HepG2 (cell line): Measurements from ENCODE around the gene CCNB2. TPM values are rescaled to one million over a fixed set of nuclear protein-coding genes. Genes with fewer than 3 reads are reported as not detected.

Source experiments
- ATAC-seq: fragments of 200-7000 bp; cut with Tn5 transposase; 3 replicates; pipeline ENCODE4 v1.9.1; 2020; ENCODE audit warnings: mild to moderate bottlenecking, moderate library complexity
- BruUV-seq: library from RNA; stranded (reverse); fragments of 400-500 nt; replicated peaks from 2 replicates; lab custom pipeline; 2021; lab: Mats Ljungman, UMichigan
- CTCF ChIA-PET: fragments of 300-600 bp; formaldehyde crosslinking; extraction: SDS; loops from one replicate; lab custom pipeline; 2021; ENCODE audit warnings: low total read pairs, inconsistent platforms, low intra/inter-chr PET ratio; lab: Yijun Ruan, JAX
- POLR2A ChIA-PET: fragments of 350-600 bp; sonication (Branson Sonifier 250); formaldehyde crosslinking; loops from one replicate; lab custom pipeline; 2020; ENCODE audit warnings: antibody characterized with exemption, inconsistent platforms; lab: Yijun Ruan, JAX
- DNase-seq: peaks from one replicate; pipeline ENCODE4 v3.0.0-alpha.2; 2015; ENCODE audit warnings: low spot score
- FAIRE-seq: peaks from 3 replicates; lab custom pipeline; 2011; peaks lifted over from hg19 to GRCh38; lab: Jason Lieb, UNC
- H2AFZ ChIP-seq: one replicate; pipeline ENCODE4 v1.6.1; 2011; ENCODE audit warnings: low read length, inconsistent platforms
- H3K27ac ChIP-seq: fragments of 300-600 bp; 3 replicates; pipeline ENCODE4 v1.8.0; 2011; ENCODE audit warnings: mixed run types, mild to moderate bottlenecking, mixed read lengths, low read length, inconsistent platforms; ENCODE audit not compliant: insufficient read depth; ENCODE audit errors: extremely low read length
- H3K27me3 ChIP-seq, 2 experiments: fragments of 200-600 bp in 1 of 2; 2 replicates in 1 of 2; 3 replicates in 1 of 2; pipeline versions ENCODE4 v1.6.0 to v1.8.0; 2011; ENCODE audit warnings: low read length in 2 of 2, mild to moderate bottlenecking in 2 of 2, moderate library complexity in 2 of 2, inconsistent platforms in 1 of 2; ENCODE audit not compliant: insufficient read depth in 2 of 2, control insufficient read depth in 1 of 2
- H3K36me3 ChIP-seq, 2 experiments: fragments of 200-600 bp in 1 of 2; replicated peaks in 1 of 2; 2 replicates in 1 of 2; 3 replicates in 1 of 2; pipeline versions ENCODE4 v1.5.1 to v1.8.0; 2011; ENCODE audit warnings: low read length in 2 of 2, inconsistent platforms in 1 of 2; ENCODE audit not compliant: insufficient read depth in 2 of 2, control insufficient read depth in 1 of 2
- H3K4me1 ChIP-seq: 2 replicates; pipeline ENCODE4 v1.5.1; 2012; ENCODE audit warnings: low read length, inconsistent platforms; ENCODE audit not compliant: insufficient read depth
- H3K4me2 ChIP-seq: 2 replicates; pipeline ENCODE4 v1.6.0; 2011; ENCODE audit warnings: low read depth, low read length, inconsistent platforms
- H3K4me3 ChIP-seq, 3 experiments: fragments of 200-600 bp in 1 of 3; sonication (generic), shearing (Covaris generic) in 1 of 3; replicated peaks in 1 of 3; 2 replicates each; pipeline ENCODE4 v1.5.1; 2011 to 2016; ENCODE audit warnings: low read length in 3 of 3, inconsistent platforms in 2 of 3, low read depth in 2 of 3, mild to moderate bottlenecking in 2 of 3, control low read depth in 1 of 3, mixed read lengths in 1 of 3; ENCODE audit not compliant: insufficient read depth in 1 of 3
- H3K79me2 ChIP-seq: one replicate; pipeline ENCODE4 v1.6.1; 2011; ENCODE audit warnings: low read length, inconsistent platforms; ENCODE audit not compliant: insufficient read depth
- H3K9ac ChIP-seq: 2 replicates; pipeline ENCODE4 v1.6.0; 2011; ENCODE audit warnings: mild to moderate bottlenecking, low read depth, low read length, inconsistent platforms; ENCODE audit not compliant: insufficient read depth
- H3K9me3 ChIP-seq: 2 replicates; pipeline ENCODE4 v1.5.1; 2012; ENCODE audit warnings: mild to moderate bottlenecking, low read length
- H4K20me1 ChIP-seq: 2 replicates; pipeline ENCODE4 v1.6.0; 2011; ENCODE audit warnings: inconsistent platforms, mild to moderate bottlenecking, low read length, moderate library complexity; ENCODE audit not compliant: insufficient read depth
- AGO1 ChIP-seq: fragments of 200-400 bp; formaldehyde crosslinking; IDR thresholded peaks from 2 replicates; pipeline ENCODE4 v1.6.1; 2017; ENCODE audit warnings: mild to moderate bottlenecking, low read depth, low read length, moderate library complexity; ENCODE audit not compliant: poor library complexity, severe bottlenecking
- CTCF ChIP-seq: sonication (generic); formaldehyde crosslinking; IDR thresholded peaks from 2 replicates; pipeline ENCODE4 v1.5.0; 2020; ENCODE audit warnings: mild to moderate bottlenecking, missing genetic modification reagents, moderate library complexity
- DDIT3 ChIP-seq: sonication (generic); formaldehyde crosslinking; IDR thresholded peaks from 2 replicates; pipeline ENCODE4 v1.4.0; 2020; ENCODE audit warnings: mild to moderate bottlenecking, missing genetic modification reagents
- E2F1 ChIP-seq: sonication (generic); formaldehyde crosslinking; IDR thresholded peaks from 2 replicates; pipeline ENCODE4 v1.5.0; 2020; ENCODE audit warnings: missing genetic modification reagents
- ETV5 ChIP-seq: IDR thresholded peaks from 2 replicates; pipeline ENCODE4 v1.6.1; 2018; ENCODE audit warnings: missing biosample characterization, missing genetic modification reagents, inconsistent platforms, borderline replicate concordance
- HNRNPLL ChIP-seq: fragments of 200-400 bp; formaldehyde crosslinking; IDR thresholded peaks from 2 replicates; pipeline ENCODE4 v1.6.1; 2017; ENCODE audit warnings: mild to moderate bottlenecking, low read depth, low read length; ENCODE audit not compliant: poor library complexity, severe bottlenecking
- PAF1 ChIP-seq: IDR thresholded peaks from 2 replicates; pipeline ENCODE4 v1.6.1; 2016; ENCODE audit warnings: missing genetic modification reagents, missing compliant biosample characterization
- ZNF235 ChIP-seq: sonication (generic); formaldehyde crosslinking; IDR thresholded peaks from 2 replicates; pipeline ENCODE4 v1.8.1; 2023; ENCODE audit warnings: mild to moderate bottlenecking, missing genetic modification reagents, borderline replicate concordance
- ZNF292 ChIP-seq: sonication (generic); formaldehyde crosslinking; IDR thresholded peaks from 2 replicates; pipeline ENCODE4 v1.8.1; 2022; ENCODE audit warnings: mild to moderate bottlenecking, low read depth, missing genetic modification reagents, borderline replicate concordance
- ZNF850 ChIP-seq: sonication (generic); formaldehyde crosslinking; conservative IDR thresholded peaks from 2 replicates; pipeline ENCODE4 v1.9.0; 2021; ENCODE audit warnings: mild to moderate bottlenecking, missing genetic modification reagents
- WGBS: methylation state at CpG from one replicate; pipeline ENCODE4 v1.1.6; 2017; ENCODE audit warnings: low lambda C conversion rate; 5-methylcytosine and 5-hydroxymethylcytosine counted together
- in situ Hi-C: cut with HindIII; loops from 2 replicates; pipeline ENCODE4 v1.10.0; 2017; ENCODE audit warnings: low pct_unique_long_range_greater_than_20kb; ENCODE audit not compliant: extremely low pct_ligation_motif_present
- intact Hi-C: fragments of 100-400 bp; cut with micrococcal nuclease; formaldehyde crosslinking; loops from one replicate; pipeline ENCODE4 v1.10.0; 2022; ENCODE audit not compliant: unreplicated experiment
- polyA plus RNA-seq, 8 experiments: library from polyadenylated mRNA; depleted of rRNA in 3 of 8; stranded (reverse) in 7 of 8; unstranded in 1 of 8; fragments of >200 nt; fragmentation: Illumina TruSeq in 4 of 8; extraction: Trizol in 4 of 8; gene quantifications; 2 replicates each; pipeline versions ENCODE4 v1.2.1 to v1.2.3, GENCODE V29; 2011 to 2016; ENCODE audit warnings: low read depth in 4 of 8, missing spikeins in 1 of 8, mixed read lengths in 1 of 8; ENCODE audit not compliant: insufficient read depth in 1 of 8
- total RNA-seq, 5 experiments: library from RNA; depleted of rRNA; stranded (reverse); fragments of >200 nt; fragmentation: Illumina TruSeq; extraction: Trizol; gene quantifications; 2 replicates each; pipeline ENCODE4 v1.2.3, GENCODE V29; 2016; ENCODE audit warnings: low read depth in 1 of 5
- TF ChIP-seq, protein P1 (sequence below): sonication (generic); formaldehyde crosslinking; IDR thresholded peaks from 2 replicates; pipeline ENCODE4 v1.8.0; 2023; ENCODE audit warnings: mild to moderate bottlenecking, missing genetic modification reagents

CCNB2 gene
- total and polyA plus RNA-seq, 2 of the 13 experiments (the other 11 are each of a cell fraction or from before 2014, with no cell fraction given), result 43.5 to 80.9 TPM

GRCh38 chr15:59111251-59111650 lies 6.3 kb downstream of the CCNB2 start:
- CTCF ChIA-PET, result no interaction called here
- WGBS, result 98% methylated on average over 2 of the region's 4 CpGs
- intact Hi-C loops, result no loop called here

More at GRCh38 chr15:59111251-59111650, 6.3 kb downstream of the CCNB2 start:
- no peak overlapping the region for H3K27ac ChIP-seq
- DNase-seq, result no peak
- no peak for FAIRE-seq
- H3K4me2 ChIP-seq, result no peak overlapping the region
- peaks cover 19% of the 10 kb centered on the region for H3K4me1 ChIP-seq
- no TSS peak for BruUV-seq
- POLR2A ChIA-PET, result no interaction called here
- ATAC-seq, result no peak
- peaks cover 27% of the 10 kb centered on the region for H3K79me2 ChIP-seq
- no peaks in the 10 kb centered on the region for H4K20me1 ChIP-seq
- TF ChIP-seq ZNF850 (CRISPR knock-in tag), result no peak
- TF ChIP-seq DDIT3 (CRISPR knock-in tag), result no peak
- TF ChIP-seq E2F1 (CRISPR knock-in tag), result no peak
- TF ChIP-seq ZNF235, result no peak
- no peak for TF ChIP-seq PAF1 (CRISPR knock-in tag)
- TF ChIP-seq ETV5 (CRISPR knock-in tag), result no peak
- TF ChIP-seq ZNF292, result no peak
- TF ChIP-seq AGO1, result no peak
- TF ChIP-seq, protein P1, sequence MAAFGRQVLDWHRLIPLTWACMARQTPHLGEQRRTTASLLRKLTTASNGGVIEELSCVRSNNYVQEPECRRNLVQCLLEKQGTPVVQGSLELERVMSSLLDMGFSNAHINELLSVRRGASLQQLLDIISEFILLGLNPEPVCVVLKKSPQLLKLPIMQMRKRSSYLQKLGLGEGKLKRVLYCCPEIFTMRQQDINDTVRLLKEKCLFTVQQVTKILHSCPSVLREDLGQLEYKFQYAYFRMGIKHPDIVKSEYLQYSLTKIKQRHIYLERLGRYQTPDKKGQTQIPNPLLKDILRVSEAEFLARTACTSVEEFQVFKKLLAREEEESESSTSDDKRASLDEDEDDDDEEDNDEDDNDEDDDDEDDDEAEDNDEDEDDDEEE (CRISPR knock-in tag), result no peak
- no peak for TF ChIP-seq CTCF (CRISPR knock-in tag)
- no peak for TF ChIP-seq HNRNPLL
- peaks cover 7 to 69% of the 10 kb centered on the region in 2 experiments for H3K36me3 ChIP-seq
- H2AFZ ChIP-seq, result no peak overlapping the region
- in situ Hi-C loops, result no loop called here
- H3K9ac ChIP-seq, result no peak overlapping the region
- no peaks in the 10 kb centered on the region for H3K9me3 ChIP-seq
- no peak overlapping the region for H3K4me3 ChIP-seq
- H3K27me3 ChIP-seq, result no peaks in the 10 kb centered on the region
